Fibroblast of skin of left biceps (primary cell): ENCODE data around the gene PAQR4.
"Not testable (repeated sequence)": the region's sequence is repeated elsewhere in the genome, so short reads cannot be mapped to it uniquely, and the experiment has no call there.

Experiments used
- DNase-seq, 2 experiments: peaks; one replicate each; pipeline ENCODE4 v3.0.0-alpha.2; 2013; ENCODE audit warnings: low read depth in 2 of 2

PAQR4 gene

DNA sequence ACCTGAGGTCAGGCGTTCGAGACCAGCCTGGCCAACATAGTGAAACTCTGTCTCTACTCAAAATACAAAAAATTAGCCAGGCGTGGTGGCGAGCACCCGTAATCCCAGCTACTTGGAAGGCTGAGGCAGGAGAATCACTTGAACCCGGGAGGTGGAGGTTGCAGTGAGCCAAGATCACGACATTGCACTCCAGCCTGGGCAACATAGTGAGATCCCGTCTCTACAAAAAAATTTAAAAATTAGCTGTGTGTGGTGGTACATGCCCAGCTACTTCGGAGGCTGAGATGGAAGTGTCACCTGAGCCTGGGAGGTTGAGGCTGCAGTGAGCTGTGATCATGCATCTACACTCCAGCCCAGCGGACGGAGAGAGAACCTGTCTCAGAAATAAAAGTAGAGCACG lies 25.4 kb upstream of the PAQR4 start:
- not testable (repeated sequence) for DNase-seq

- DNase-seq = no peak
Measured at GRCh38 chr16:2946649-2947048, 22.5 kb upstream of the PAQR4 start.

GRCh38 chr16:2948807-2949704 lies 20.1 kb upstream of the PAQR4 start:
- no peak for DNase-seq

DNA sequence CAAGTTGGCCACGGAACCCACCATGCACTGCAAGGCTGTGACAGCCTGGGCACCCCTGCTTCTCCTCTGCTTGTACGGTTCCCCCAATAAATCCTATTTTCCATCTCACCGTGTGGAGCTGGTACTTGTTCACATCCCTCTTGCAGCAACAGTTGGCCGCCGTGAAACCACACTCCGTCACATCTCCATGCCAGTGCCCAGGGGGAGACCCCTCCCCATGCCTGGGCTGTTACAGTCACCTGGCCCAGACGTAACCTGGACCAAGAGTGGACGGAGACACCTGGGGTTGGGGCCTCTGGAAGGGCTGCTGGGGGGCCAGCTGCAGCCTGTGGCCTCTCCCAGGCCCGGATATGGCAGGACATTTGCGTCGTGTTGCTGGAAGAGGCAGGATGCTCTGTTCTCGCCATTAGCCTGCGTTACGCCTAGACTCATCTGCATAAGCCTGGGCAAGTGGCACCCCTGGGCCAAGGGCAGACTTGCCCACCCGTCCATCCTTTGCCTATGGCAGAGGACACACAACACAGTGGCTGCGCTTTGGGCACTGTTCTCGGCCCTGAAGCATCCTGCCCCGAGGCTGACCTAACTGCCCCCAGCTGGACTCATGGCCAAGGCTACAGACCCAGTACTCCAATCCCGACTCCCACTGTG lies 19.3 kb upstream of the PAQR4 start:
- no peak for DNase-seq

- DNase-seq = no peak
Measured at GRCh38 chr16:2950353-2950724, 18.8 kb upstream of the PAQR4 start.

DNA sequence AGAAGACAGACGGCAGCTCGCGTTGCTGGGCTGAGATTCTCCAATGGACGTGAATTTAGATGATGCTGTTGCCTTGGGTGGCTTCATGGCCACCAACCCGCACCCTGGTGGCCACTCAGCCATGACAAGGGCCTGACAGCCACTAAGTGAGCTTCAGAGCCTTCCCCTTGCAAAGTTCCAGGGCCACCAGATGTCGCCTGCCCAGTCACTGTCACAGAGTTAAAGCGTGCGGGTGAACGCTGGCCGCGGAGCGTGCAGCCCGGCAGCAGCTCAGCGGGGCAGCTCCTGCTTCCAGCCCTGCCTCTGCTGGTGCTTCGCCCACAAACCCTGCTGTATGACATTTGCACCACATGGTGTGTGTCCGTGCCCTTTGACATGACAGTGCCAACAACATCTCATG lies 18.4 kb upstream of the PAQR4 start:
- DNase-seq = no peak

DNA sequence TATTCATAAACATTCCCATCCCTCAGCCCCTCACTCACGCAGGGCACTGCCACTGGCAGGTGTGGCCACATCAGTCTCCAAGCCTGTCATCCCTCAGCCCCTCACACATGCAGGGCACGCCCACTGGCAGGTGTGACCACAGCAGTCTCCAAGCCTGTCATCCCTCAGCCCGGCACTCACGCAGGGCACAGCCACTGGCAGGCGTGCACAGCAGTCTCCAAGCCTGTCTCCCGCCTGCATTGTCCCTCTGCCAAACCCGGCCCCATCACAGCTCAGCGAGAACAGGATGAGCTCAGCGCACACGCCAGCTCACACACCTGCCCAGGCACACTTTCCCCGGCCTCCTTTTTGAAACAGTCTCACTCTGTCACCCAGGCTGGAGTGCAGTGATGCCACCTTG lies 16.5 kb upstream of the PAQR4 start:
- DNase-seq = no peak

DNA sequence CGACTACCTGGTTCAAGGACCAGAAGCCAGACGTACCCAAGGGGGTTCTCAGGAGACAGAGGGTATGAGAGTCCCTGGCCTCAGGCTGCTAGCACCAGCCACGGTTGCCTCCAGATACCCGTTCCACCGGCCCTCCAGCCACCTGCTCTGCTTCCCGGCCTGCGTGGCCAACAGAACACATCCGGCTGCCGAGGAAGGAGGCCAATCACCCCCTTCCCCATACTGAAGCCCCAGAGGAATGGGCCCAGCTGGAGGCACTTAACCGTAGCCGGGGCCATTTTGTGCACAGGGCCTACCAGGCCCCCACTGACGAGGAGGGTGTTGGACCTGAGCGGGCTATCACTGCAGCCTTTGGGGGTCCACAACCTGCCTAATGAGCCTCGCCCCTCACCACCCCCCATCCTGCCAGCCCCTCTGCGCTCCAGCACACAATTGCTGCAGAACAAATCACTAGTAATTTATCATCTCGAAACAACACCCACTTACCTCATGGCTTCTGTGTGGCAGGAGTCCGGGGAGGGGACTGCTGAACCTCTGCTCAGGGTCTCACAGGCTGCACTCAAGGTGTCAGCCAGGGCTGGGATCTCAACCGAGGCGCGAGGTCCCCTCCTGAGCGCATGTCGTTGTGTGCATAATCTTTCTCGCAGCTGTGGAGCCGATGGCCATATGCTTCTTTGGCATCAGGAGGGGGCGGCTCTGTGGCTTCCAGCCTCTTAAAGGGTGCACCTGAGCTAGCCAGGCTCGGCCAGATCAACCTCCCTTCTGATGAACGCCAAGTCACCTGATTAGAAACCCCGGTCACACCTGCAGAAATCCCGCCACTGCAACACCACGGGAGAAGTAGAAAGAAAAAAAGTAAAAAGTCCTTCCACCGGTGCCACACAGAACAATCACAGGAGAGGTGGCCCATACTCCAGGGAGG lies 15.2 kb upstream of the PAQR4 start:
- DNase-seq = no peak

DNA sequence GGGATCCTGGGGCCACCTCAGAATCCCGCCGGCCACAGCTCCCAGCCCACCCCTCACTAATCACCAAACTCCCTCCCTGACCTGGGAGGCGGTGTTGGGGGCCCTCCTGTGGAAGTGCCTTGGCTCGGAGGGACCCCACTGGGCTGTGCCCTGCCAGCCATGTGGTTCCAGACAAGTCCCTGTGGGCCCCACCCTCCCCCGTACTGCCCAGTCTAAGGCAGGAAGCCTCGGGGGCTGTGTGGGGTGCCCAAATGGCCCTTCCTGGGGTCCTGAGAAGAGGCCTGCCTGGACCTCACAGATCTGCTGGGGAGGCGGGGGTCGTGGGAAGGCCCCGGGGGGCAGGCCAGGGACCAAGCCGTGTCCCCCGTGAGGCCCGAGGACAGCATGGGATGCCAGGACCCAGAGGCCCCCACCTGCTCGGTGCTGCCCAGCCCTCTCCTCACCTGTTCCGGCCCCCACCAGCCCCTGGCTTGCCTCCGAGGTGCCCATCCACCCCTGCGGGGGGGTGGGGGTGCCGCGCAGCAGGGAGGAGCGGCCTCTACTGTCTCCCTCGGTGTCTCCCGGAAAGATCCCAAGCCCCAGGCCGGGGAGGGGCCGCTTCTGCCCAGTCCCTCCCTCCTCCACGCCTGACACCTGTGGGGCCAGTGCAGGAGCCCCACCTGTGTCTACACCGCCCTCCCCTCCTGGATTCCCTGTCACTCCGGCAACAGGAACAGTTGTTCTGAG lies 14.3 kb upstream of the PAQR4 start:
- no peak for DNase-seq

- no peak for DNase-seq
Measured at GRCh38 chr16:2955438-2955778, 13.7 kb upstream of the PAQR4 start.

- no peak for DNase-seq
Measured at GRCh38 chr16:2955779-2956578, 13.2 kb upstream of the PAQR4 start.

DNA sequence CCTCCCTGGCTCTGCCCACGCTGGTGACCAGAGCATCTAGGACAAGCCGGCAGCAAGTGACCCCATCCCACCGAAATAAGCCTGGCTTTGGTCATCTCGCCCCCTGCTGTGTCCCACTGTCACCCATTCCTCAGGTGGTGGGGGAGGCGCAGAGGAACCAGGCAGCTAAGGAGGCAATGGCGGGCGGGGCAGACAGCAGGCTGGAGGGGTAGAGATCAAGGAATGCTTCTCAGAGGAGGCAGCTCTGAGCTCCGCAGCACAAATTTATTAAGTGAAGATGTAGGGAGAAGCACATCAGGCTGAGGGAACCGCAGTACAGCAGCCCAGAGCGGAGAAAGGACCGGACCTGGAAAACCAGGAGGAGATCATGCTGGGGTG lies 12.6 kb upstream of the PAQR4 start:
- no peak for DNase-seq

DNA sequence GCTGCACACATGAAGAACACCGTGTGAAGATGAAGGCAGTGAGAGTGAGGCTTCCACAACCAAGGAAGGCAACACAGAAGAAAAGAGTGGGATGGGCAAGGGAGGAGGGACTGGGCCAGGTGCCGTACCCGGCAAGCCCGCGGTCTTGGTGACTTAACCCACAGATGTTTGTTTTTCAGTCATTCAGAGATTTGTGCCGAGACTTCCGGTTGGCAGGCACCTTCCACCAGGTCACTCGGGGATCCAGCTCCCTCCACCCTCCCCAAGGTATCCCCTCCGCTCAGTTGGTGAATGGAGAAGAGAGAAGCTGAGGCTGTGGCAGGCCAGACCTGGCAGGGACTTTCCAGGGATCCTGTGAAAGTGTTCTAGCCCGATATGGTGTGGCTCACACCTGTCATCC lies 9.9 kb upstream of the PAQR4 start:
- no peak for DNase-seq

- no peak for DNase-seq
Measured at GRCh38 chr16:2960183-2961010, 8.8 kb upstream of the PAQR4 start.

- no peak for DNase-seq
Measured at GRCh38 chr16:2962334-2963073, 6.6 kb upstream of the PAQR4 start.

GRCh38 chr16:2963074-2963722 lies 6.0 kb upstream of the PAQR4 start:
- no peak for DNase-seq

- no peak for DNase-seq
Measured at GRCh38 chr16:2963723-2964474, 5.2 kb upstream of the PAQR4 start, which contains the start of gene KREMEN2. Gene KREMEN2 (plus strand): TSS chr16:2964275. CDS start chr16:2964521, 246 bp downstream.
